ENCODE data around the gene DNAJC18.

DNAJC18 gene

GRCh38 chr5:139395844-139396640 lies 43.3 kb downstream of the DNAJC18 start:
- no peak for TF ChIP-seq CTCF (IDR thresholded peaks at IDR 0.05; ENCODE audit: low read depth, low read length)
- Histone ChIP-seq H3K27me3 (peaks cover 31% of the 10 kb centered on the region), H3K4me3 (ENCODE audit: low read depth, low read length) (no peak overlapping the region), H3K9me3 (no peaks in the 10 kb centered on the region), H3K4me1 (no peaks in the 10 kb centered on the region), H3K36me3 (no peaks in the 10 kb centered on the region)
- no peak for DNase-seq

GRCh38 chr5:139394654-139395566 lies 44.4 kb downstream of the DNAJC18 start, which contains the start of gene PROB1:
Gene PROB1, minus strand, starts transcription at chr5:139395104. Its CDS starts 23 bp downstream, at chr5:139395081.
- H3K4me3 ChIP-seq (ENCODE audit: low read depth, low read length), result peak within 1 kb of the TSS; percentile 33
- no peak for DNase-seq
- H3K9me3 ChIP-seq, result no peaks in the 10 kb centered on the region
- no peaks in the 10 kb centered on the region for H3K36me3 ChIP-seq
- TF ChIP-seq CTCF (IDR thresholded peaks at IDR 0.05; ENCODE audit: low read depth, low read length), result no peak
- H3K27me3 ChIP-seq, result peaks cover 31% of the 10 kb centered on the region
- no peaks in the 10 kb centered on the region for H3K4me1 ChIP-seq

GRCh38 chr5:139394123-139394653 lies 45.1 kb downstream of the DNAJC18 start:
- H3K9me3 ChIP-seq, result no peaks in the 10 kb centered on the region
- H3K27me3 ChIP-seq, result peaks cover 31% of the 10 kb centered on the region
- no peaks in the 10 kb centered on the region for H3K4me1 ChIP-seq
- H3K36me3 ChIP-seq, result no peaks in the 10 kb centered on the region
- peak overlapping the region; percentile 33 for H3K4me3 ChIP-seq (ENCODE audit: low read depth, low read length)
- peak; percentile 39 for TF ChIP-seq CTCF (IDR thresholded peaks at IDR 0.05; ENCODE audit: low read depth, low read length)
- DNase-seq, result peak; percentile 60

- Histone ChIP-seq H3K9me3 (no peaks in the 10 kb centered on the region), H3K4me1 (no peaks in the 10 kb centered on the region), H3K36me3 (no peaks in the 10 kb centered on the region), H3K4me3 (ENCODE audit: low read depth, low read length) (peak overlapping the region; percentile 47), H3K27me3 (peaks cover 31% of the 10 kb centered on the region)
- no peak for DNase-seq
- TF ChIP-seq CTCF (IDR thresholded peaks at IDR 0.05; ENCODE audit: low read depth, low read length), result no peak
Observed at GRCh38 chr5:139393497-139394122, 45.7 kb downstream of the DNAJC18 start.

- Histone ChIP-seq H3K27me3 (peaks cover 31% of the 10 kb centered on the region), H3K36me3 (no peaks in the 10 kb centered on the region), H3K9me3 (no peaks in the 10 kb centered on the region), H3K4me1 (peaks cover 6% of the 10 kb centered on the region), H3K4me3 (ENCODE audit: low read depth, low read length) (peak overlapping the region; percentile 47)
- peak; percentile 87 for DNase-seq
- peak; percentile 65 for TF ChIP-seq CTCF (IDR thresholded peaks at IDR 0.05; ENCODE audit: low read depth, low read length)
Observed at GRCh38 chr5:139392678-139393496, 46.4 kb downstream of the DNAJC18 start.

All from BE2C (cell line).